Endothelial cell of umbilical vein (primary cell): ENCODE data around the gene EIF2D. TPM values are rescaled to one million over a fixed set of nuclear protein-coding genes. Genes with fewer than 3 reads are reported as not detected.

ENCODE experiments used
- BruUV-seq: library from RNA; stranded (reverse); fragments of 400-500 nt; replicated peaks from 2 replicates; lab custom pipeline; 2021; lab: Mats Ljungman, UMichigan
- CTCF ChIA-PET: fragments of 300-600, 350-600 bp; sonication (Branson Sonifier 250); formaldehyde crosslinking; loops from one replicate; lab custom pipeline; 2021; ENCODE audit warnings: antibody characterized with exemption, inconsistent platforms; lab: Charles Lee
- POLR2A ChIA-PET: fragments of 300-600, 350-600 bp; sonication (Branson Sonifier 250); formaldehyde crosslinking; loops from one replicate; lab custom pipeline; 2021; ENCODE audit warnings: antibody characterized with exemption, inconsistent platforms; lab: Charles Lee
- DNase-seq: peaks from one replicate; pipeline ENCODE4 v3.0.0-alpha.2; 2011; ENCODE audit warnings: low read depth, low spot score
- FAIRE-seq: peaks from 2 replicates; lab custom pipeline; 2011; peaks lifted over from hg19 to GRCh38; lab: Jason Lieb, UNC
- H2AFZ ChIP-seq: 2 replicates; pipeline ENCODE4 v1.6.0; 2012; ENCODE audit warnings: low read depth, low read length, control low read depth, inconsistent platforms
- H3K27ac ChIP-seq: 2 replicates; pipeline ENCODE4 v1.5.1; 2011; ENCODE audit warnings: low read depth, mild to moderate bottlenecking, control low read depth, low read length, moderate library complexity; ENCODE audit not compliant: insufficient read depth
- H3K27me3 ChIP-seq, 2 experiments: 2 replicates each; pipeline versions ENCODE4 v1.6.0 to v1.6.1; 2011; ENCODE audit warnings: low read length in 2 of 2, mixed read lengths in 1 of 2; ENCODE audit not compliant: control insufficient read depth in 2 of 2, insufficient read depth in 2 of 2
- H3K36me3 ChIP-seq, 2 experiments: 2 replicates in 1 of 2; 3 replicates in 1 of 2; pipeline ENCODE4 v1.5.1; 2011; ENCODE audit warnings: low read length in 2 of 2, mild to moderate bottlenecking in 1 of 2, moderate library complexity in 1 of 2; ENCODE audit not compliant: control insufficient read depth in 2 of 2, insufficient read depth in 2 of 2; ENCODE audit errors: extremely low read depth in 1 of 2
- H3K4me1 ChIP-seq: 3 replicates; pipeline ENCODE4 v1.5.1; 2011; ENCODE audit warnings: mild to moderate bottlenecking, low read length; ENCODE audit not compliant: control insufficient read depth, insufficient read depth; ENCODE audit errors: extremely low read depth
- H3K4me2 ChIP-seq: 2 replicates; pipeline ENCODE4 v1.6.1; 2011; ENCODE audit warnings: low read length, control low read depth, mixed read lengths; ENCODE audit not compliant: insufficient read depth
- H3K4me3 ChIP-seq, 3 experiments: fragments of 200-600 bp in 1 of 3; sonication (generic), shearing (Covaris generic) in 1 of 3; replicated peaks in 1 of 3; 2 replicates each; pipeline ENCODE4 v1.5.1; 2011 to 2016; ENCODE audit warnings: control low read depth in 3 of 3, low read length in 3 of 3, mild to moderate bottlenecking in 2 of 3, inconsistent platforms in 1 of 3, low read depth in 1 of 3, moderate library complexity in 1 of 3; ENCODE audit not compliant: insufficient read depth in 1 of 3
- H3K79me2 ChIP-seq: 2 replicates; pipeline ENCODE4 v1.6.0; 2012; ENCODE audit warnings: low read length, inconsistent platforms; ENCODE audit not compliant: control insufficient read depth, insufficient read depth
- H3K9ac ChIP-seq: replicated peaks from 2 replicates; pipeline ENCODE3; 2011; ENCODE audit warnings: low read length, control low read depth; ENCODE audit not compliant: insufficient read depth; ENCODE audit errors: extremely low read depth
- H3K9me1 ChIP-seq: replicated peaks from 3 replicates; pipeline ENCODE4 v1.6.0; 2011; ENCODE audit warnings: mild to moderate bottlenecking, low read length; ENCODE audit not compliant: control insufficient read depth, insufficient read depth; ENCODE audit errors: extremely low read depth
- H3K9me3 ChIP-seq: replicated peaks from 2 replicates; pipeline ENCODE4 v1.5.1; 2012; ENCODE audit warnings: low read length, inconsistent platforms; ENCODE audit not compliant: control insufficient read depth, insufficient read depth
- H4K20me1 ChIP-seq: replicated peaks from 2 replicates; pipeline ENCODE3; 2011; ENCODE audit warnings: mild to moderate bottlenecking, low read length; ENCODE audit not compliant: control insufficient read depth, insufficient read depth; ENCODE audit errors: extremely low read depth
- EZH2 ChIP-seq: IDR thresholded peaks from 2 replicates; pipeline ENCODE4 v1.6.1; 2012; ENCODE audit warnings: borderline replicate concordance, low read depth, mild to moderate bottlenecking, moderate library complexity, low read length, inconsistent platforms; ENCODE audit not compliant: severe bottlenecking
- FOS ChIP-seq: IDR thresholded peaks from 2 replicates; pipeline ENCODE4 v1.6.1; 2011; ENCODE audit warnings: mild to moderate bottlenecking, low read length, moderate library complexity, borderline replicate concordance; ENCODE audit not compliant: insufficient read depth
- GATA2 ChIP-seq: IDR thresholded peaks from 2 replicates; pipeline ENCODE4 v1.7.0; 2011; ENCODE audit warnings: low read depth, mild to moderate bottlenecking, moderate library complexity, mixed read lengths, low read length; ENCODE audit not compliant: insufficient read length, insufficient read depth
- JUN ChIP-seq: IDR thresholded peaks from 2 replicates; pipeline ENCODE4 v1.6.1; 2011; ENCODE audit warnings: borderline replicate concordance, low read depth; ENCODE audit not compliant: insufficient read length, insufficient read depth
- MYC ChIP-seq: IDR thresholded peaks from one replicate; pipeline ENCODE4 v1.6.1; 2011; ENCODE audit warnings: mild to moderate bottlenecking, low read depth, low read length
- POLR2A ChIP-seq: IDR thresholded peaks from 2 replicates; pipeline ENCODE4 v1.6.1; 2012; ENCODE audit warnings: low read depth, mild to moderate bottlenecking, control low read depth, low read length
- POLR2AphosphoS5 ChIP-seq: IDR thresholded peaks from 2 replicates; pipeline ENCODE4 v1.6.1; 2012; ENCODE audit warnings: low read depth, mild to moderate bottlenecking, control low read depth, low read length, moderate library complexity; ENCODE audit not compliant: insufficient read depth
- dilution Hi-C: fragments of 300-500 bp; cut with MboI; formaldehyde crosslinking; loops from one replicate; pipeline ENCODE4 v1.15.0; 2019; ENCODE audit warnings: low sequenced_read_pairs; ENCODE audit not compliant: extremely low pct_ligation_motif_present
- intact Hi-C: fragments of 100-400 bp; cut with micrococcal nuclease; formaldehyde crosslinking; loops from one replicate; pipeline ENCODE4 v1.10.0; 2022
- polyA plus RNA-seq, 4 experiments: library from polyadenylated mRNA; depleted of rRNA in 3 of 4; stranded (reverse) in 3 of 4; unstranded in 1 of 4; fragments of >200 nt; gene quantifications; 2 replicates each; pipeline versions ENCODE4 v1.2.1 to v1.2.3, GENCODE V29; 2011 to 2012; ENCODE audit warnings: missing spikeins in 1 of 4
- total RNA-seq: library from RNA; stranded (reverse); gene quantifications from 2 replicates; pipeline ENCODE4 v1.2.3, GENCODE V29; 2021
- TF ChIP-seq, protein P1 (sequence below): IDR thresholded peaks from 2 replicates; pipeline ENCODE4 v1.6.1; 2011; ENCODE audit not compliant: insufficient read depth, insufficient read length
- TF ChIP-seq, protein P2 (sequence below), 2 donors: IDR thresholded peaks; 1 replicate in 1 of 2; 2 replicates in 1 of 2; pipeline ENCODE4 v1.5.1; 2011; ENCODE audit warnings: low read length in 2 of 2, mild to moderate bottlenecking in 2 of 2, moderate library complexity in 2 of 2, control low read depth in 1 of 2, inconsistent platforms in 1 of 2, low read depth in 1 of 2; ENCODE audit not compliant: insufficient read depth in 1 of 2; ENCODE audit errors: extremely low read depth in 1 of 2

Gene EIF2D
- total and polyA plus RNA-seq, 2 donors (not counting 3 experiments of a cell fraction or from before 2014, with no cell fraction given), result 48.0 to 54.1 TPM

DNA sequence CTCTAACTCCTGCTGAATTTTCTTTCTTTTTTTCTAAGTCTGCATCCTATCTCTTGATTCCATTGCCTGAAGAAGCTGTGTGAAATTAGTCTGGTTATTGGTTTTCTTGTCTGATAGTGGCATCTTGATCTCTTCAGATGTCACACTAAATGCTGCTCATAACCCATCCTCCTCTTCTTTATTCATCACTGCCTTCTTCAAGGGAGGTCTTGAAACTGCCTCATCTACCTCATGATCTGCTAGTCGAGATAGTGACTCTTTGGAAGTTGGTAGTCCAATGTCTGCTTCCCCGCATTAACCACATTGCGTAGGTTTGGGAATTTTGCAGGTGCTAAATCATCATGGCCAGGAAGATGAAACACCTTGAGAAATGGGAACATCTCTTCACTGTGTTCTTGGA lies 38.7 kb upstream of the EIF2D start:
- TF ChIP-seq JUN (no peak), GATA2 (no peak), MYC (no peak), EZH2 (no peak), FOS (no peak), POLR2A (no peak)
- TF ChIP-seq, protein P1, sequence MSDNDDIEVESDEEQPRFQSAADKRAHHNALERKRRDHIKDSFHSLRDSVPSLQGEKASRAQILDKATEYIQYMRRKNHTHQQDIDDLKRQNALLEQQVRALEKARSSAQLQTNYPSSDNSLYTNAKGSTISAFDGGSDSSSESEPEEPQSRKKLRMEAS, result no peak
- H3K9me3 ChIP-seq, result no peaks in the 10 kb centered on the region
- peaks cover 6 to 7% of the 10 kb centered on the region in 2 experiments for H3K36me3 ChIP-seq
- FAIRE-seq (no peak), DNase-seq (no peak)
- H3K4me1 ChIP-seq, result no peaks in the 10 kb centered on the region
- no peak overlapping the region for H3K9ac ChIP-seq
- ChIA-PET POLR2A (no interaction called here), CTCF (interaction anchor here (2.8 to 6.6 kb wide), 2 partner anchors 8 to 13 kb away, joined by 15 to 52 read pairs; no protein-coding TSS in a partner anchor)
- H2AFZ ChIP-seq, result no peak overlapping the region
- no peaks in the 10 kb centered on the region for H3K79me2 ChIP-seq
- no peak overlapping the region for H3K4me2 ChIP-seq
- H4K20me1 ChIP-seq, result no peaks in the 10 kb centered on the region
- dilution Hi-C loops (no loop called here), intact Hi-C loops (no loop called here)
- H3K9me1 ChIP-seq, result no peaks in the 10 kb centered on the region
- H3K4me3 ChIP-seq, result no peak overlapping the region
- no peak overlapping the region for H3K27ac ChIP-seq
- BruUV-seq, result no TSS peak
- no peaks in the 10 kb centered on the region for H3K27me3 ChIP-seq

DNA sequence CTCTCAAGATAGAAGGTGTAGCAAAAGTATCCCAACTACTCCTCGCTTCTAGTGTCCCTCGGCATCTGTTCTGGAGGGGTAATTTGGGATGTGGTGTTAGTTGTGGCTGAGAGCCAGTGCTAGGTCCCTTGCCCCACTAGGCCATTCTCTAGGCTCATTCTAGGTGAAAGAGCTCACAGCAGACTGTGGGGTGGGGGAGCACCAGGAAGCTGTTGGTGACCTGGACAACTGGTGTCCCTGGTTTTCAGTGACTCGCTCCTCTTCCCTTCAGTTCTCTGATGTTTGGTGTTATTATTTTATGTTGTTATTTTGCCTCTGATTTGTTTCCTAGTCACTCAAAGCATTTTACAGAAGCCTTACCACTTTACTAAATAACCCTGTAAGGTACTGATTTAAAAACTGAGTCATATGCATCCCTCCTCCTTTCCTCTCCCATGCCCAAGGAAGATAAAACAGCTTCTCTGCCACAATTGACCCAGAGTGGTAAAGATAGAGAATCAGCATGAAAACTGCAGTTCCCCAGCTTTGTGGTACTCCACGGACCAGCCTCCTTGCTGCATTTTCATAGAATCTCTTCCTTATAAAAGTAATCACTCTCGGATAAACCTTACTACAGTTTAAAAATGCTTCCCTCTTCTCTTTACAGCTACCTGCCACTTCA lies 37.1 kb upstream of the EIF2D start:
- Histone ChIP-seq H3K36me3 (peaks cover 6 to 7% of the 10 kb centered on the region in 2 experiments), H2AFZ (no peak overlapping the region), H3K9me1 (no peaks in the 10 kb centered on the region), H3K79me2 (no peaks in the 10 kb centered on the region), H3K9ac (no peak overlapping the region), H3K27me3 (no peaks in the 10 kb centered on the region), H4K20me1 (no peaks in the 10 kb centered on the region), H3K4me3 (no peak overlapping the region), H3K9me3 (no peaks in the 10 kb centered on the region), H3K4me2 (no peak overlapping the region), H3K27ac (no peak overlapping the region), H3K4me1 (no peaks in the 10 kb centered on the region)
- no TSS peak for BruUV-seq
- dilution Hi-C loops (no loop called here), intact Hi-C loops (no loop called here)
- FAIRE-seq, result no peak
- no peak for DNase-seq
- ChIA-PET POLR2A (no interaction called here), CTCF (interaction anchor here (0.7 to 6.6 kb wide), 8 partner anchors 9 to 159 kb away, joined by 3 to 52 read pairs (median 5); partner anchors contain the start of genes DYRK3 and EIF2D)
- TF ChIP-seq POLR2AphosphoS5, result no peak
- no peak for TF ChIP-seq JUN
- TF ChIP-seq POLR2A, result no peak
- TF ChIP-seq, protein P2, sequence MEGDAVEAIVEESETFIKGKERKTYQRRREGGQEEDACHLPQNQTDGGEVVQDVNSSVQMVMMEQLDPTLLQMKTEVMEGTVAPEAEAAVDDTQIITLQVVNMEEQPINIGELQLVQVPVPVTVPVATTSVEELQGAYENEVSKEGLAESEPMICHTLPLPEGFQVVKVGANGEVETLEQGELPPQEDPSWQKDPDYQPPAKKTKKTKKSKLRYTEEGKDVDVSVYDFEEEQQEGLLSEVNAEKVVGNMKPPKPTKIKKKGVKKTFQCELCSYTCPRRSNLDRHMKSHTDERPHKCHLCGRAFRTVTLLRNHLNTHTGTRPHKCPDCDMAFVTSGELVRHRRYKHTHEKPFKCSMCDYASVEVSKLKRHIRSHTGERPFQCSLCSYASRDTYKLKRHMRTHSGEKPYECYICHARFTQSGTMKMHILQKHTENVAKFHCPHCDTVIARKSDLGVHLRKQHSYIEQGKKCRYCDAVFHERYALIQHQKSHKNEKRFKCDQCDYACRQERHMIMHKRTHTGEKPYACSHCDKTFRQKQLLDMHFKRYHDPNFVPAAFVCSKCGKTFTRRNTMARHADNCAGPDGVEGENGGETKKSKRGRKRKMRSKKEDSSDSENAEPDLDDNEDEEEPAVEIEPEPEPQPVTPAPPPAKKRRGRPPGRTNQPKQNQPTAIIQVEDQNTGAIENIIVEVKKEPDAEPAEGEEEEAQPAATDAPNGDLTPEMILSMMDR (IDR thresholded peaks at IDR 0.05; ENCODE audit: extremely low read depth in 1 of 2, insufficient read depth in 1 of 2, low read depth in 1 of 2, low read length in 2 of 2), result no peak
